DMS 273 (cell line): ENCODE data around the gene MTRF1L.

ENCODE experiments used
- DNase-seq: peaks from one replicate; lab custom pipeline; 2025; ENCODE audit not compliant: unreplicated experiment; lab: John Stamatoyannopoulos, UW

MTRF1L gene, protein sequence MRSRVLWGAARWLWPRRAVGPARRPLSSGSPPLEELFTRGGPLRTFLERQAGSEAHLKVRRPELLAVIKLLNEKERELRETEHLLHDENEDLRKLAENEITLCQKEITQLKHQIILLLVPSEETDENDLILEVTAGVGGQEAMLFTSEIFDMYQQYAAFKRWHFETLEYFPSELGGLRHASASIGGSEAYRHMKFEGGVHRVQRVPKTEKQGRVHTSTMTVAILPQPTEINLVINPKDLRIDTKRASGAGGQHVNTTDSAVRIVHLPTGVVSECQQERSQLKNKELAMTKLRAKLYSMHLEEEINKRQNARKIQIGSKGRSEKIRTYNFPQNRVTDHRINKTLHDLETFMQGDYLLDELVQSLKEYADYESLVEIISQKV

GRCh38 chr6:153002613-153003365, at the start of gene MTRF1L:
Gene MTRF1L, minus strand, starts transcription at chr6:153002709. Its CDS starts 24 bp downstream, at chr6:153002685.
- peak; percentile 99 for DNase-seq

GRCh38 chr6:153051801-153052200, 49.3 kb upstream of the MTRF1L start:
- DNase-seq, result no peak

- no peak for DNase-seq
Measured at GRCh38 chr6:153048631-153049030, 46.1 kb upstream of the MTRF1L start.

- DNase-seq, result no peak
Measured at GRCh38 chr6:153047386-153047785, 44.9 kb upstream of the MTRF1L start.

DNA sequence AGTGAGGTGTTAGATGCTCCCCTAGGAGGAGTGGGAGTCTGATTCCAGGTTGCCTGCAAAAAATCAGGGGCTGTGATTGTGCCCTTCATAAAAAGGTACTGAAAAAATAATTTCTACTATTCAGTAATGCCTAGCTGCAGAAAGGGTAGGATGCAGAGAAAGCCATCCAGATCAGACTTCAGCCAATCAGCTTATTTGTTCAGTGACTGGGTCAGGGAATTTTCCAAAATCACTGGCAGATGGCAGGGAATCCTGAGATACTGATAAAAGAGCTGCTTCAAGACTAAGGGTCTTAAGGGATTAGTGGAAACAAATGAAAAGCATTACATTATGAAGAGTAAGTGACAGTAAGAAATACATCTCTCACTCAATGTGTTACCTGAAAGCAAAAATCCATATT, 42.8 kb upstream of the MTRF1L start:
- DNase-seq, result no peak

DNA sequence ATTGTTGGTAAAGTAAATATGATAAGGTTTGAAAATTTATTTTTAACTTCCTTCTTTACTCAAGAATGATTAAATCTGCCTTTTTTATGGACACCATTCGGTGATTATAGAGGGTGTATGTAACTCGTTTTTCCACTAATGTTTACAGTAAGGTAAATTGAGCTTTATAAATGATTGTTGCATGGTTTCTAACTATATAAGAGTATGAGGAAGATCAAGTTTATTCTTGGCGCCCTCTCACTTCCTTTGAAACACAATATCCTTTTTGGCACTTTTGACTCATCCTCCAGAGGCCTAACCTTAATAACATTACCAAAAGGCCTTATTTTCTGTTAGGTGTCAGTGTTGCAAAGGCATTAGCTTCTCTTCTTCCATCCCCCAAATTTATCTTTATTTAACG, 41.8 kb upstream of the MTRF1L start:
- DNase-seq, result no peak

DNA sequence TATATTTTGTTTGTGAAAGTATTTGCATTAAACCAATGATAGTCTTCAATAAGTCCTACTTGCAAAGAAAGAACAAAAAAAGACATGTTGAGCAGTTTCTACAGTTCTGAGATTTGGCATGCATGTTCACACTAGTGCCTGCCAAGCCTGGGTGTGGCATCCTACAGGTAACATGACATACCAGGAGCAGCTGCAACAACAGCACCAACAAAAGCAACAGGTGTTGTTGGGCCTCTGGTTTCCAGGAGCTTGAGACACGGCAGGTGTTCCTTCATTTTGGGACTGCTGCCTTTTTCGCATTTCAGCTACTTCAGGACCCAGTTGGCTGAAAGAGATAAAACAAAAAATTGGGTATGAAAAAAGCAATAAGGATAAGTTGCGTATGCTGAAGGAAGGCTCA, 41.2 kb upstream of the MTRF1L start:
- no peak for DNase-seq

DNA sequence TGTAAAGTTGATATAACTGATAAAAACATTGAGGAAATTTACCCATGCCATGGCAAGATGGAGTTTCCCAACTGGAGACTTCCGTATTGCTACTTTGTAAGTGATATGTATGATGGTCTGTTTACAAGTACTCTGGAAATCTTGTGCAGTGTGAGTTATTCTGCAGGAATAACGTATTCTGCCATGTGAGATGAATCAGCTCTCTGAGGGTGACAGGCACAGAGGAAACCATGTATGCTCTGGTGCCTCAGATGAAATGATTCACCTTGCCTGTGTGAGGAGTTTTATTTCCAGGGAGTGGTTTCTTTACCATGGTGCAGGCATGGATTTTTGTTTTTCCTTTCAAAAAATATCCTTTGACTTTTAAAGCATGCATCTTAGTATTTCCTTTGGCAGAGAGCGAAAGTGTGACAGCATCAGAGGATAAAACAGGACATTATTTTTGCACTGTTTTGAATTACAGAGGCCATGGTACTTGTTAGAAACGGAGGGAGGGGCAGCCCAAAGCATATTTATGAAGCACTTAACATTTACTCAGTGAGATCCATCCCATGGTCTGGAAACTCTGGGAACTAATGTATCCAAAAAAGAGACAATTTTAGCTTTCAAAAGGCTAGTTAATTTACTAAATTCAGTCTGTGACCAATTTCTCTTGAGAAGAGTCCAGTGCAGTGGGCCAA, 36.0 kb upstream of the MTRF1L start:
- DNase-seq, result no peak

GRCh38 chr6:153034139-153034538, 31.6 kb upstream of the MTRF1L start:
- DNase-seq, result no peak

- DNase-seq, result peak; percentile 21
Measured at GRCh38 chr6:153032255-153032882, 29.9 kb upstream of the MTRF1L start.

- no peak for DNase-seq
Measured at GRCh38 chr6:153031335-153031955, 28.9 kb upstream of the MTRF1L start.

DNA sequence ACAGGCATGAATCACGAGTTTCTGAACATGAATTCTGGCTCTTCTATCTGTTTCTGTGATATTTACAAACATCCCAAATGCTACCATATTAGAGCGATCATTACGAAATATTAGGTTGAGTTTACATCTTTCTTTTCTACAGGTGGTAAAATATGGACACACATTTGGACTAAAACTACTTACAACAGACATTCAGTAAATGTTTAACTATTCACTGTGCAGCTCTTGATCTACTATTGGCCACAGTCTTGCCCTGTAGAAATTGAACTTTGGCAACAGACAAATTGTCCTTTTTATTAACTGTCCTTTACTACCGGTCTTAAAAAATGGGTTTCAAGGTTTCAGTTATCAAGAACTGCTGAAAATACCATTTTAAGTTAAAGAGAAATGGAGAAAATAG, 26.5 kb upstream of the MTRF1L start:
- DNase-seq, result no peak

- no peak for DNase-seq
Measured at GRCh38 chr6:153028286-153028685, 25.8 kb upstream of the MTRF1L start.

DNA sequence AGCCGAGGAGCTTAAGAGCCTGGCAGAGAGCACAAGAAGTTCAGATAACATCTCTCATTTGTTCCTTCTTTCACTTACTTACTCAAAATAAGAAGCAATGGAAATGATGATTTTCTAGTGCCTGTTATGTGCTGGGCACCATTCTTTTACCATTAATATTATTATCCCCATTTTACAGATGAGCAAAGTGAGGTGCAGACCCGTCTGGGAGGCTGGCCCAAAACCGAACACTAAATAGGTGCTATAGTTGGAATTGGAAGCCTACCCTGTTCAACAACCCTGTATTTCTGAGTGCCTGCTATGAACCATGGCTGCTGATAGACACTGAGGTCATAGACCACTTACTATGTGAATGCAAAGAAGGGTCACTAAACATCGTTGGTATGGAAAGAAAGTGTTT, 25.0 kb upstream of the MTRF1L start:
- no peak for DNase-seq

DNA sequence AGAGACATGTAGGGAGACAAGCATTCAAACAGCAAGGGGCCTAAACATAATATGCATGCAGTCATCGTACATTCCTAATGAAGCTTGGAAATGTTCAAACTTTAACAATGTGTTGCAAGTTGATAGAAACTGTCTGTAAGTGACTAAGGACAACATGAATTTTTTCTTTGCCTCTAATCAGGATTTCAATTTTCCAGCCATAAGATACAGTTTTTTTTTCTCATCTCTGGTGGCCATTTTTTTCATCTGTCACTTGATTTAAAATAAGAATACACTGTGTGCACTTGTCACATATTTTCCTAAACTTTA, 22.2 kb upstream of the MTRF1L start:
- DNase-seq, result no peak

DNA sequence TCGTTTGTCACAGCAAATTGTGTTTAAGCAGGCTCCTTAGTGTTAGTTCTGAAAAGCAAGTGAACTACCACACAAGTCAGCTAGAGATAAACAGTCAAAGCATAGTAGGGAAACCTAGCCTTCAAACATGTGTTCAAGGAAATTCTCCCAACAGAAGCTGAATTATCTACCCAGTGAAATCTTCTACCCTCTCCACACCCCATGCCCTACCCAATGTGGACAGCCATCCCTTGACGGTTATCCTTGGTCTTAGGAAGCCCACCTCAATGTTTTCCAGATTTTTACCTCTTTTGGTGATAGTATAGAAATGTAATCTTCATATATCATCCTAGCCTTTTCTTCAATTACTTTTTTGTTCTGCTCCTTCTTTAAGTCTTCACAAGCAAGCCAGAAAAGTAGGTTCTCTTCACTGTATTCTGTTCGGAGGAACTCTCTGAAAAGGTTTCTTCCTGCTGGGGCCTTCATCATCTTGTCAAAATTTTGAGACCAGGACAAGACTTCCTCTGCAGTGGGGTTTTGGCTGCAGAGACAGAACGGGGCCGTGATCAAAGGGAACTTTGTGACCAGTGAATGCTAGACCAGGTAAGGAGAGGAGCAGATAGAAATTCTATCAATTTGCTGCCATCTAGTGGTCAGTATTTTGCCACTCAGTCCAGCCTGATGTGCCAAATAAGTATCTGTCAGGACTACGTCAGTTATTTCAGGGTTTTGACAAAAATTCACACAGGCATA, 21.6 kb upstream of the MTRF1L start:
- peak; percentile 79 for DNase-seq

DNA sequence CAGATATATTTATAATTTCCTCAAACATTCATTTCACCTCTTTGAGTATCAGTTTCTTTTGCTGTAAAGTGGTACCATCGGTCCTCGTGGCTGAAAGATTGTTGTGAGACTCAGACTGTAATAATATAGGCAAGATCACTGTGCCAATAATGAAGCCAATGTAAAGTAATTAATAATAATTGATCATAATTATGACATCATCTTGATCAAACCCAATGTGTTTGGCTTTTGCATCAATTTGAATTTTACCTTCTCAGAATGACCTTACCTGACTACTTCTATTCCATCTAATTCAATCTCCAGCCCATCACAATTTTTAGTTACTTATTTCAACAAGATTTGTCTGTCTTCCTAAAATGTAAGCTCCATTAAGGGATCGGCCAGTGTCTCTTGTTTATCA, 15.8 kb upstream of the MTRF1L start:
- no peak for DNase-seq

DNA sequence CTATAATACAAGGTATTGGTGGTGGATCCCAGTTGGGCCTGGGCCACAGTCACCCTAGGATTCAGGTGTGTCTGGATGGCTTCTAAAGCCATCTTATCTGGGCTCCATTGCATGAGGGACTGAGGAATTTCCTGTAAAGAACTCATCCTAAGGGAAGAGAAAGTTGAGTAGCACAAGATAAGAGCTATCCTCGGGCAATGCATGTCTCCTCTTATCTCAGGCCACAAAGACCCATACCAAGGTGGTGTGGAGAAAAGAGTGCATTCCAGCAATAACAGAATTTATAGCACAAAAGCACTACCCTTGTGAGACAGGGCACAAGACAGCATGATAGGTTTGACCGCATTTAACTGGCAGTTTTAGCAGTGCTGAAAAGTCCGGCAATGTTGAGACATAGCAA, 14.3 kb upstream of the MTRF1L start:
- DNase-seq, result no peak

GRCh38 chr6:153015094-153015640, 12.7 kb upstream of the MTRF1L start:
- no peak for DNase-seq

DNA sequence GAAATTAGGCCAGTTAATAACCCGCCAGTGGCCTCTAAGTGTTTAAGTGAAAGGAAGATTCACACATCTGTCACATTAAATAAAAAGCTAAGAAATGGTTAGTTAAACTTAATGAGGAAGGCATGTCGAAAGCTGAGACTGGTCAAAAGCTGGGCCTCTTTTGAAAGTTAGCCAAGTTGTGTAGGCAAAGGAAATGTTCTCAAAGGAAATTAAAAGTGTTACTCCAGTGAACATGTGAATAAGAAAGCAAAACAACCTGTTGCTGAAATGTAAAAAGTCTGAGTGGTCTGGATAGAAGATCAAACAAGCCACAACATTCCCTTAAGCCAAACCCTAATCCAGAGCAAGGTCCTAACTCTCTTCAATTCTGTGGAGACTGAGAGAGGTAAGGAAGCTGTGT, 10.9 kb upstream of the MTRF1L start:
- DNase-seq, result no peak
